HG02970 (cell line): Measurements from ENCODE around the gene SMIM12.

ENCODE experiments used
- ATAC-seq: cut with Tn5 transposase; IDR thresholded peaks from one replicate; pipeline ENCODE4 v1.9.1; 2021; ENCODE audit warnings: mild to moderate bottlenecking, moderate library complexity, moderate number of reproducible peaks; ENCODE audit not compliant: unreplicated experiment, low FRiP score

Gene SMIM12, protein sequence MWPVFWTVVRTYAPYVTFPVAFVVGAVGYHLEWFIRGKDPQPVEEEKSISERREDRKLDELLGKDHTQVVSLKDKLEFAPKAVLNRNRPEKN

DNA sequence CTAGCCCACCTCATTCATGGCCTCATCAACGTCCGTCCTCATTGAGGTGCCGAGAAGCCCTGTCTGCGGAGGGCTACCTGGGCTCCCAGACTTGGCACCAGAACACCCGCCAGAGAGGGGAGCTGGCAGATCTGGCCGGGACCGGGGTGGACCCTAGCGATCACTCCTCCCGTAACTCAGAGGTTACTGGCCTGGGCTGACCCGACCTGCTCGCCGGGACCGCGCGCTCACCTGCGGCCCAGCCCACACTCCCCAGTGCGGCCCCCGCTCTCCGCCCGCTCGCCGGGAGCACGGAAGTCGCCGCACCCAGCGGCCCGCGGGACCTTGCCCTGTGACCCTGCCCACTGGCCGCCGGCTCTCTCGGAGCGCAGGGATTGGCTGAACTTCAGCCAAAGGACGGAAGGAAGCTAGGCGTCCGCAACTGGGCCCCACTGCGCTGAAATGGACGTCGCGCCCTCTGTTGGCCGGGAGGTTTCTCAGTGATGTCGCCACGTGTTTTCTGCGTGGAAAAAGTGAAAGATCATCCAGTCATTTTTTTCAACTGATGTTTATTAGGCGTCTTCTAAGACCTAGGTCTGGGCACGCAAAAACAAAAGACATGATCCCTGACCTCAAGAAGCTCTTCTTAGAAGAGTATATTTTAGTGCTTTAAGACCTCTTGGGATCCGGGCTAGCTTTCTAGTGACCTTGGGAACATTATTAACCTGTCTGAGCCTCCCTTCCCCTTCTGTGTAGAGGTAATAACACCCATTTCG is at the start of gene SMIM12:
SMIM12 (minus strand) TSS at position 304 of the 755 bp plus-strand sequence. CDS start 3,772 bp downstream, outside the sequence.
- peak; percentile 91 for ATAC-seq

DNA sequence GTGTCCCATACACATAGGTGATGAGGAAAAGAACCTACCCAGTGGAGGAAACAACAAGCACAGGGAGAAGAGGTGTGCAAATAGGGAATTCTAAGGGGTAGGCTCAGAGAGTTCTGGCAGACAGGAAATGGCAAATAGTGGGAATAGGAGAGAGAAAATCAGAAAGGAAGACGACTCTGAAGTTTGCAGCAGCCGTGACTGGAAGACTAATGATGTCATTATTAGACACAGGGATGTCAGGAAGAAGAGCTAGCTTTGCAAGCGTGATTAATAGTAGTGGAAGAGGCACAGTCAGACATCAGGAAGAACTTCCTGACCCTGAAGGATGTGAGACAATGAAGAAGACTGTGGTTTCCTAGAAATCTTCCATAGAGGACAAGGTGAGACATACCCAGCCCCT is 48.8 kb upstream of the SMIM12 start:
- no peak for ATAC-seq

DNA sequence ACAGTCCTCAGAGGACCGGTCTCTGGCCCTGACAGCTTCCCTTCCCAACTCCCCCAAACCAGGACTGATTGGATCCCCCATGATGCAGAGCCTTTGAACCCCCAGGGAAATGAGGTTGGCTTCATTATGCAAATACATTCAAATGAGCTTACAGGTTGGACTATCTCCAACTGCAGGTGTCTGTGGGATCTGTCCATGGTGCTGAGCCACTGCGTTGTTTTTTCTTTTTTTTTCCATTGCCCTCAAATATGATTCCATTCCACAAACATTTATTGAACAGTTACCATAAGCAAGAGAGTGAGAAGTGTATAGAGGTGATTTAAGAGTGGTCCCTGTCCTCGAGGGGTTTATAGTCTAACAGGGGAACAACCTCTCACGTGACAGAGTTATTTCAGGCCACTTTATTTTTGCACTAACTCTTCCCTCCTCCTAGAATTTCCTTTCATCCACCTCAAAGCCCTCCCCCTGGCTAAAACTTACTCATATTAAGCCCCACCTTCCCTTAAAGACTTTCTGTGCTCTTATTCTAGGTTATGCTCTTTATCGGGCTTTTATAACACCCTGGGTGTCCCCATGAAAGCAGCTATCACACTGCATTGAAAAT is 48.0 kb upstream of the SMIM12 start:
- no peak for ATAC-seq

DNA sequence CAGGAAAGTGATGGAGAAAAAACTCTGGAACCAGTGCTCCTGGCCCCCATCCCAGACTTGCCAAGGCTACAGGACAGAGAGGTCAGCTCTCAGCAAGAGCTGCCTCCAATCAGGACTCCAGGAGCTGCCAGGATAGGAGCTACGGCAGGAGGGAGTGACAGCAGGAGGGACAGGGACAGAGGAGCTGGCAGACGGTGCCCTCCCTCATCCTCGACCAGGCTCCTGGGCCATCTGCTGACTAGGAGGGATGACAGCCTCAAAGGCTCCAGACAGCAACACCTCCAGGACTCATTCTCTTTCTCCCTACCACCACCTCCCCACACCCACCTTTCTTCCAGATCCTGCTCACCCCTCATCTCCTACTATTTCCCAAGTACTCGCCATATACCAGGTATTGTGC is 47.2 kb upstream of the SMIM12 start:
- no peak for ATAC-seq

DNA sequence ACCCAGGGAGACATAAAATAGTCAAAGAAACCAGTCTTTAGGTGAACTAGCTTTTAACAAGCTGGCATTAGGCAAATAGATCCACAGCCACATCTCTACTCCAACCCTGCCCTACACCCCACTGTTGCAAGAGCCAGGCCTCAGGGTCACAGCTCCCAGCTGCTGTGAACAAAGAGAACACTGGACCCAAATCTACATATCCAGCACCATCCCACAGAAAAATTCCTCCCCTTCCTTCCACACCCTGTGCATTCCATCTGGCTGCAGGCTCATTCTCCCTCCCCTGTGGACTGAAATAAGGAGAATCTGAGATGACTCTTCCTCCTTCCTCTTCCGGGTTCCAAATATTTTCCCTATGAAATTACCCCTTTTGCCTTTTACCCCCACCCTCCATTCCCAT is 46.7 kb upstream of the SMIM12 start:
- ATAC-seq: no peak

DNA sequence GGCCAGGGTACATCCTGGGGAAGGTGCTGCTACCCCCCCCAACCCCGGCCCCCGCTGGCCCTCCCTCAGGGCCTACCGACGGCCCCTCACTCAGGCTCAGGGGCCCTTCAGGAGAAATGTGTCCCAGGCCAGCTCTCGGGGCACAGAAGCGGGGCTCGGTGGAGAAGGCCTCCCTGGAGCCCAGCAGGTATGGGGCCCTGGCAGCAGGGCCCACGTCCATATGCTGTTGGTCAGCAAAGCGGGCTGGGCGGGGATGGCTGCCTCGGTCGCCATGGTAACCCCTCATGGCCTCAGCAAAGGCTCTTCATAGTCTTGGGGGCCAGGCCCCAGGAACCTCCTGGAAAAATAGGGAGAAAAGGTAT is 45.5 kb upstream of the SMIM12 start:
- no peak for ATAC-seq

DNA sequence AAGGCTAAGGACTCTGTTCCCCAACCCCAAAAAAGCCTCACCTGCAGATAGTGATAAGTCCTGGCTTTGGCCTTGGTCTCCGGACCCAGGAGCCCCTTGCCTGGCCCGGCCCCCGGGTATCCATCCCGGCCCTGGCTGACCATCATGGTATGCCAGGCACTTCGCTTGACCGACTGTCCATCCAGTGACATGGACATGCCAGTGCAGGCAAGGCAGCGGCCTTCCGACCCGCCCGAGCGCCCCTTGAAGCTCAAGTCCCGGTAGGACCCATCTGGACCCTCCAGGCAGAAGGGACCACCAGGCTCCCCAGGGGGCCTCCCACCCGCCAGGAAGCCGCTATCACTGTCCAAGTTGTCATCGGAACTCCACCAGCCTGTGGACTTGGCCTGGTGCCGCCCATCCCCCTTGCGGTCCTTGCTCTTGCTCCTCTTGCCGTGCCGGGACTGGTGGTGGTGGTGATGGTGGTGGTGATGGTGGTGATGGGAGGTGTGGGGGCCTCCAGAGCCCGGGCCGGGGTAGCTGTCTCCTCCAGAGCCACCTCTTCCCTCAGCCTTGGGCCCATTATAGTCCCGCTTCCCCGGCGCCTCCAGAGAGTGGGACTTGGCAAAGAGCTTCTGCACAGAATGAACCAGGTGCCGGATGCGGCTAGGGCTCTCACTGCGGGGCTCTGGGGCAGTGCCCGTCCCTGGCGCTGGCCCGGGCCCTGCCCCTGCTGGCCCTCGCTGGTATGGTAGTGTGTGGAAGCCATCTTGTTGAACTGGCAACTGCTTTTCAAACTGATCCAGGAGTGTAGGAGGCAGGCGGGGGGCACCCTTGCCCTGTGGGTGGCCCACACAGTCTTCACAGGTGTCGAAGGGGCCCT is 44.9 kb upstream of the SMIM12 start:
- ATAC-seq: no peak

DNA sequence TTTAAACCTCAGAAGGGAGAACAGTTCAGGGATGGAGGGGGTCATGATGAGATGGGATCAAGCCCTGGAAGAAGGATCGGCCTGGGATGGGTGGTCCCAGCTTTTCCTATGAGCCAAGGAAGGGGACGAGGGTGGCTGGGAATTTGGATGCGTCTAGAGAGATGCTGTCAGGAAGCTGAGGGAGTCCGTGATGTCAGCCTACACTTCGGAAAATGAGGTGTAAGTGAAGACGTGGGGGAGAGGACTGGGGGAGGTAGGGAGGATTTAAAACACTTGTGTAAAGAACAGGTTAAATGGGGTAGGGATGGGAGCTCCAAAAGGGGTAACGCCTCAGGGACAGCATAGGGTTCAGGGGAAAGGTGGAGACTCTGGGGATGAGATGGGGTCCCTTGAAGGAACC is 42.4 kb upstream of the SMIM12 start:
- no peak for ATAC-seq

DNA sequence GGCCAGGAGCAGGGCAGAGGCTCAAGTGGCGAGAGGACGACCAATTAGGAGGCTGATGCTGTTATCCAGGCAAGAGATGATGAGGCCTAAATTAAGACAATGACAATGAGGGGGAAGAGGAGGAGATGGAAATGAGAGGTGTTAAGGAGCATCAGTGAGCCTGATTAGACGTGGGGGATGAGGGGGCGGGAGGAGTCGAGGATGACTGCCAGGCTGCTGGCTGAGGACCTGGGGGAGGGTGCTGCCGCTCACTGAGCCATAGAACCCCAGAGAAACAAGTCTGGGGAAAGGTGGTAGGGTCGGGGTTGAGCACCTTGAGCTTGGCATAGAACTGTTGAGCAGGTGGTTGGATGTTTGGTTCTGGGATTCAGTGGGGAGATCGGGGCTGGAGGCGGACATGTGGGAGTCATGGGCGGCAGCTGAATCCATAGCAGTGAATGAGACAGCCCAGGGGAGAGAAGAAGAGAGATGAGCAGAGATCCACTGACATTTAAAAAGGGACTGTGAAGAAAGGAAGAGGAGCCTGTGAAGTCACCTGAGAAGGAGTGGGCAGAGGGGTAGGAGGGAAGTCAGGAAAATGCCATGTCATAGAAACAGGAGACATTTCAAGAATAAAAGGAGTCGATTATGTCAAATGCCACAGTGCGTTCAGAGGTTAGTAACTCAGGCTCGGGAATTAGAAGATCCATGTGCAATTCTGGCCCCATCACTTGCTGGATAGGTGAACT is 41.4 kb upstream of the SMIM12 start:
- ATAC-seq: no peak

DNA sequence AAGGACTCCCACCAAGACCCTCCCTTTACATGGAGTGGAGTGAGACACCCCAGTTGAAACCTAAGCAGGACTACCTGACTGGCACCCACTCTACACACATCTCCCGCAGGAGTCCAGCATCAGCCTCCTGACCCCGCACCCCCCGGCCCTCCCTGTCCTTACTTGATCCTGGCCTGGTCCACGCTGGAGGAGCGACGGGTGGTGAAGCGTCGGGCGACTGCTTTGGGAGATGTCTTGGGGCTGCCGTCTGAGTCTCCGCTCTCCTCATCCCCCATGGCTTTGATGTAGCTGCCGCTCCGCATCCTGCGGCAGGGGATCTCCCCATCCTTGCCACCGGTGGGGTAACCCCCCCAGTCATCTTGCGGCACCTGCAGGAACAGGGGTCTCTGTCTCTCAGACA is 40.4 kb upstream of the SMIM12 start:
- no peak for ATAC-seq

DNA sequence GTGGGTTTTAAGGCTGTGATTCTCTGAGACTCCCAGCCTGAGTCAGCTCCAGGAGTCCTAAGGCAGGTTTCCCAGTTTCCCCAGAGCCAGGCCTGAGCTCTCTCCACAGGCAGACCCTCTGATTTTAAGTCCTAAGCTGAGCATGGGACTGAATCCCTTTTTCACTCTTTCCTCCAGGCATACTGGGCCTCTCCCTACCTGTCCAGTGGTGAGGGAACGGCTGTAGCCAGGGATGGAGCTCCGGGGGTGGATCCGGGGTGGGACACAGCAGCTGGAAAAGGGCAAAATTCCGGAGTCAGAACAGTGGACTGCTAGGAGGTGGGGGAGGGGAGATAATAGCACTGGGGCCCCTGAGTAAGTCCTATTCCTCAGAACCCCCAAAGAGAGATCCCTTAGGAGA is 39.9 kb upstream of the SMIM12 start:
- no peak for ATAC-seq

DNA sequence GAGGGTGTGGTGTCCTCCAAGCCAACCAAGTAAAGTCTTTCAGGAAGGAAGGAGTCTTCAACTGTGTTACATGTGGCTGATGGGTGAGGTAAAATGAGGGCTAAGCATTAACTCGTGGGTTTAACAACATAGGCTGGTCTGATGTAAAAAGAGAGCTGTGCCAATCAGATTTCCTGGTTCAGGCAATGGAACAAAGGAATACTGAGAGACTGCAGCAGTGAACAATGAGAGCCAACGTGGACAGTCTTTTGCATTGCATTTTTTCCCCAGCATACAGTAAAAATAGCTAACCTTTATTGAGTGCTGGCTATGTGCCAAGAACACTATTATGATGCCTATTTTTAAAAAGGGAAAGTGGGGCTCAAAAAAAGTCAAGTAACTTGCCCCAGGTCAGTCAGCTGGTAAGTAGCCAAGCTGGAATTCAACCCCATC is 38.8 kb upstream of the SMIM12 start:
- no peak for ATAC-seq

DNA sequence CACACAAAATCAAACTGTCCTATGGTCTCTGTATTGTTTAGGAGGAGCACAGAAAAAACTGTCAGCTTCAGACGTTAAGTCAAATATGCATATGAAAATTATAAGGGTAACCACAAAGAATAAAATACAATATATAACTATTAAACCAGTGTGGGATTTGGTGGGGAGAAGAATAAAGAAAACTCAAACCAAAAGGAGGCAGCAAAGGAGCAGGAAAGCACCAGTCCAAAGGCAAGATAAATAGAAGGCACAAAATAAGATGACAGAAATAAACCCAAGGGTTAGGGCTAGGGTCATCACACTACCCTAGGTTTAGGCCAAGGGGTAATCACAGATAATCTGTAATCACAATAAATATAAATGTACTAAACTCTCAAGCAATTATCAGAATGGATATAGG is 37.1 kb upstream of the SMIM12 start:
- ATAC-seq: no peak

DNA sequence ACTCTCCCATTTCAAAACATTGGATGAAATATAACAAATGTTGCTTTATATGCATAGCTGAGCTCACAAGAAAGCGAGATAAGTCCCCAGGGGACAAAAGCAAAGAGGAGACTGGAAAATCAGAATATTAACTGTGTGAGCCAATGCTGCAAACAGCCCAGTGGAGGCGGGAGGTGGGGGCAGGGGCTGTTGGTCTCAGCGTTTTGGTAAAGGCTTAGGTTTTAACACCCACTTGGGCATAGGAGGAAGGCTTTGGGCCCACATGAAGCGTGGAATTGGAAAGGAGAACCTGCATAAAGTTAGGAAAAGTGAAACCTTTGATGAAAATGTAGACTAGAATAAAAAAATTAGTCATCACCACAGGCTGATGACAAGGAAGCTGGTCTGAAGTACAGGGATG is 30.2 kb upstream of the SMIM12 start:
- no peak for ATAC-seq

DNA sequence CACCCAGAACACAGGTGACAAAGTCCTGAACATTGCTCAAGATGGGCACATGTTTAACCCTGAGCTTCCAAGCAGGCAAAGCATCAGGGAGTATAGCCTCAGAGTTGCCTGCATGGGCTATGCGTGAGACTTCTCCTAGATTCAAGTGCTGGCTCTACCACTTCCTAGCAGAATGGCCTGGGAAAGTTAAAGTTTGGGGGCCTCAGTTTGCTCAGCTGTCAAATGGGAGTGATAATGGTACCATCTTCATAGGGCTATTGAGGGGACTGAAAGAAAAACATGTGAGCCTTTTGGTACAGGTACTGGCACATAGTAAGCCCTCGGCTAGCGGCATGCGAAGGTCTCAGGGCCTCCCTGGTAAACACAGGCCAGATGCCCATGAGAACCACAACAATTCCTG is 28.0 kb upstream of the SMIM12 start:
- ATAC-seq: no peak

DNA sequence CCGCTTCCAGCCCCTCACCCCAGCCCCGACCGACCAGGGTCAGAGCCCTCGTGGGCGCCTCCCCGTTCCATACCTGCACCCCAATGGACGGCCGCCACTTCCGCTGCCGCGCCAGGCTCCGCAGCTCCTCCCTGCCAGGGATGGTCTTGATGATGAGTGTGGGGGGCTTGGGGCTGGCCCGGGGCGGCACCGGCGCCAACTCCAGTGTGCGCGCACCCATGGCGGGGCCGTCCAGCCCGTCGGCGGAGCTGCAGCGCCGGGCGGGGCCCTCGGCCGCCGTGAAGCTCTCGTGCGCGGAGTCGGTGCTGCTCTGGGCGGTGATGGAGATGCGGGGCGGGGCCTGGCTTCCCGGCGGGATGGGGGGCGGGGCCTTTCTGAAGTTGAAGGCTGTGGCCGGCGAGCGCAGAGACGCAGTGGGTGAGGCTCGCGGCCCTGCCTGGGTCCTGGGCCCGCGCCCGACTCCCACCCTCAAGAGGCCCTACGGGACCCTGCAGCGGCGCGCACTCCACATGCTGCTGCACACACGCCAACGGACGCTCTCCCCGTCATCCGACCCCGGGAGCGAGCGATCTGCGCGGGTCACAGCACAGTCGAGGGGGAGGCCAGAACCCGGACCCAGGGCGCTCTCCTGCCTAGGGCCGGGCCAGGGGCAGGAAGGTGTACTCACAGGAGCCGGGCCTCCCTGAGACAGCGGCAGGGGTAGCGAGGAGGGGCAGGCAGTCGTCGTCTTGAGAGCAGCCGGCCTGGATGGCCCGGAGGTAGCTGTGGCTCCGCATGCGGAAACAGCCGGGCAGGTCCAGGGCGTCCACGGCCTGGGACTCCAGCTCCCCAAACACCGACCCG is 26.1 kb upstream of the SMIM12 start:
- ATAC-seq: no peak

DNA sequence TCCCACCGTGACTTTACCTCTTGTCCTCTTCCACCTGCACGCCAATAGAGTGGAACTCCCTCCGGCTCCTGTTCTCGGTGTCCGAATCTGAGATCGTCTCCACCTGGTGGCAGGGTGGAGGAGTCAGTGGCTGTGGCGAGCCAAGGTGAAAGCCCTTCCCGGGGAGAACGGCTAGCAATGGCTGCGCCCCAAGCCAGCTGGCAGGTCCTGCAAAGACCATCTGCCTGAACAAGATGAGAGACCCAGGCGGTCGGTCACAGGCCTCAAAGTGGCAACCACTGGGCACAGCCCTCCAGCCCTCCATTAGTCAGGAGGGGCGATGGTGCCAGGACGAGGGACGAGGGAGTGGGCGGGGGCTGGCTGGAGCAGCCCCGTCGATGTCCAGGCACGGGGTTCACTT is 25.4 kb upstream of the SMIM12 start:
- ATAC-seq: no peak

DNA sequence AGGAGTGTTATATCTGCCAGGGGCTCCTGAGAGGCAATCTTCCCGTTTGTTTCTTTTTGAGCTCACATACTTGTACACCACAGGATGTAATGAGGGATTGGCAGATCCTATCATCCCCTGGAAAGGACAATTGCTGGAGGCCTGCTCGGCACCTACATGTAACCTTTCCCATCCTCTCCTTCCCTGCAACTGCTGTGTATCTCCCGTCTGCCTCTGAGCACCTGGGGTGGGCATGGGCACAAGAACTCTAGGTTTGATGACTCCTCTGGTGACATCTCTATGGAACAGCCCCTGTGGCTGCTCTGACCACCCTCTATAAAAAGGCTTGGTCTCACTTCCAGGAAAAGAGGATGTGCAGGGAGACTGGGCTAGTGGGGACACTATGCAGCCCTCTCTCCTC is 25.0 kb upstream of the SMIM12 start:
- no peak for ATAC-seq

DNA sequence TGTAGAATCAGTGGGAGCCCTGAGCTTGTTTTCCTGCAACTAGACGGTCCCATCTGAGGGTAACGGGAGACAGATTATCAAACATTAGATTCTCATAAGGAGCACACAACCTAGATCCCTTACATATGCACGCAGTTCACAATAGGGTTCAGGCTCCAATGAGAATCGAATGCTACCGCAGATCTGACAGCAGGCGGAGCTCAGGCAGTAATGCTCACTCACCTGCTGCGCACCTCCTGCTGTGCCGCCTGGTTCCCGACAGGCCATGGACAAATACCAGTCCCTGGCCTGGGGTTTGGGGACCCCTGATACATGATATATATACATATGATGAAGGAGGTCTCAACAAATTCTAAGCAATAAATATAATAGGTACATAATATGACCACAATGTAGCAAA is 19.7 kb upstream of the SMIM12 start:
- ATAC-seq: no peak

DNA sequence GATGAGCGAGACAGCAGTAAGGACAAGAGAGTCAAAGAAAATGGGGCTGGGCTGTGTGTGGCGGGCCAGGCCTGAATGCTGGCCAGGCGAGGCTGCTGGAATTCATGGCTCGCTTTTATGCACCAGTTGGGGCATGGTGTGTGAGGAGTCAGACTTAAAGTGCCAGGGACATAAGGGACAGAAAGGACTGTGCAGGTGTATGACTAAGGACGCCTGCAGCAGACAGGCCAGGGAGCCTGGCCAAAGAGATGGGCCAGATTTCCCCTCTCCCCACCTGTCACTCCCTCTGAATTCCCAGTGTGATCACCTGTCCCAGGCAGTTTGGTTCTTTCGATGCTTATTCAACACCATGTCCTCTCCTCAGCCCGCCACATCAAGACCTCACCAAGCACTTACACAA is 16.9 kb upstream of the SMIM12 start:
- no peak for ATAC-seq
